NCI-H524 treated with DMSO at 0.1 percent for 48 hours (cell line): ENCODE data around the gene ATP10B.
"Not testable (repeated sequence)": the region's sequence is repeated elsewhere in the genome, so short reads cannot be mapped to it uniquely, and the experiment has no call there.

Experiments
- DNase-seq: peaks from one replicate; lab custom pipeline; 2025; lab: John Stamatoyannopoulos, UW

Gene ATP10B

GRCh38 chr5:160757194-160757593 lies 94.8 kb downstream of the ATP10B start:
- no peak for DNase-seq

DNA sequence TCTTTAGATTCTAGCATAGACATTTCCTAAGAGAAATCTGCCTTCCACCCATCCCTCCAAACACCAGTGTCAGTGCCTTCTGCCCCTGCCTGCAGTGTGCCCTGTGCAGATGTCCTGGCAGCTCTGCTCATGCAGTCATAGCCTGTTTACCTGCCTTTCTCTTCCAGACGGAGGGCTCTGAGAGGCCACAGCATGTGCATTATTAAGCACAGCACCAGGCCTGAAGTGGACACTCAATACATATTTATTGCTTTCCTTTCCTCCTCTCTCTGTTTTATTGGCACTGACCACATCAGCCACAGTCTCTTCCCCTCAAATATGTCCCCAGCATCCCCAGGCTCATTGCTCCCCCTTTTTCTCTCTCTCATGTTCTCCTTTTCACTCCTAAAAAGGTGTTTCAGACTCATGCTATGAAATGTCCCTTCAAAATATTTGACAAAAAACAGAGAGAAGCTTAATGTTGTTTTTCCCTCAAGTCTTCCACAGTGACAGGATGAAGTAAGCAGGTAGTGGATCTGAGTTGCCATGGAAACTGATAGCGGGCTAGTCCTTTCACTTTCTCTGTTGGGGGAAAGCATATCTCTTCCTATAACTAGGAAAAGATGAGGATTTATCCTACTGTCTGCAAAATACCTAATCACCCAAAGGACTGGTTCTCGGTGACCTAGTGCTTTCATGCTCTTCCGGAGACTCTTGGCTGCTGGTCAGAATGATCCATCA lies 100.9 kb downstream of the ATP10B start:
- DNase-seq: no peak

DNA sequence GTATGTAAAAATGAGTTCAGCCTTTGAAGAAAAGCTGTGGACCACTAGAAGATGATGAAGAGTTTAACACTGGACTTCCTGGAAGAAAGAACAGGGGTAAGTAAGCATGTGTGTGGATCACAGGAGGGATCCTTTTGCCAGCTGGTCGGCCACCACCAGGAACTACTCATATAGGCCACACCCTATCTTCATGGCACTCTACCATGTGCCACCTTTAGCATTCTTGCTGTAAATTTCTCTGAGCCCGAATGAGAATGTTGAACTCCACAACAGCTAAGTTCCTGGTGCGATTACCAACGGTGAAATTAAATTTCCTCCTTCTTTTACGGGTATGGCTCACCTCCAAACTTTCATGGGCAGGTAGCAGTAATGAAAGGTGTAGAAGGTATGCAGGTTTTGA lies 102.3 kb downstream of the ATP10B start:
- DNase-seq: no peak

DNA sequence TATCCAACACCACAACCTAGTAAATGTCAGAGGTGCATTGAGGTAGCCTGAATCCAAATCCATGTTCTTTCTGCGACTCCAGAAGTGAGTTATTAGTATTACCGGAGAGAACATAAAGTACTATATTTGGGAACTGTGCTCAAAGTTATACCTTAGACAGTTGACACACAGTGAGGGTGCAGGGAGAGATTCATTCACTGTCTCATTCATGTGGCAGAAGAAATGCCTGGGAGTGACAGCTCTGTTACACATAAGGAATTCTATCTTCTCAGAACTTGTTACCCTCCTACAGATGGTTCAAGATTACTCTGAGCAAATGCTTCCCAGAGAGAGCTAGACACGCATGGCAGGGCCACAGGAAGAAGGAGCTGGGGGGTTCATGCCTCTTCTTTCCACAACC lies 103.0 kb downstream of the ATP10B start:
- DNase-seq: no peak

- DNase-seq: no peak
These were observed 104.0 kb downstream of the ATP10B start for GRCh38 chr5:160747987-160748386.

- no peak for DNase-seq
These were observed 104.5 kb downstream of the ATP10B start for GRCh38 chr5:160747559-160747958.

DNA sequence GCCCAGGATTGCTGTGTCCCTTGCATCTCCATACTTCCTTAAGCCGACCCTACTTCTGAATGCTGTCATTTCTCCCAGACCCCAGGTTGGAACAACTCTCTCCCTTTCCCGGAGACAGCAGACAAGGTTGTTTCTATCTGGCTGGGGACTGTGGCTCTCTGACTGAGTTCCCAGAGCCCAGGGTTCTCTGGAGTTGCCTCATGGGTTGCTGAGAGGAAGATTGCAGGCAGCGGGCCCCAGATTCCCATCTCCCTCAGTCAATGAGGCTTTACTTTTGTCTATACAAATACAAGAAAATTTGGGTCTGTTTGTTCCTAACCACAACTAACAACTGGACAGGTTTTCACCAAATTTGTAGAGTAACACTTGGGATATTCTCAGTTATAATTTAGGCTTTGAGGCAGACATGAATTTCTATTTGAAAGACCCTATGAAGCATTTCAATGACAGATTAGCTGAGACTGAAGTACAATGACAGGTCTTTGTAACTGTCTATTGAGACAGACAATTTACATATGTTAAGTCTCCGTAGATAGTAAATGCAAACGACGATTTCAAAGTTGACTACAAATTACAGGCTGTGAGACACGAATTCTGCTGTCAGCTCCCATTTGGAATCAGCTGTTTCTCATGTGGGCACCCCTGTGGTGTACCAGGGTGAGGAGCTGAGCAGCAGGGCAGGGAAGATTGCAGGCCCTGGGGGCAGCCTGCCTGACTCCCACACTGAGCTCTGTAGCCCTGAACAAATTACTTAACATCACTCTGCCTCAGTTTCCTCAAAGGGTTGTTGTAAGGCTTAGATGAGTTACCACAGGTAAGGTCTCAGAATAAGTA lies 107.5 kb downstream of the ATP10B start:
- no peak for DNase-seq

DNA sequence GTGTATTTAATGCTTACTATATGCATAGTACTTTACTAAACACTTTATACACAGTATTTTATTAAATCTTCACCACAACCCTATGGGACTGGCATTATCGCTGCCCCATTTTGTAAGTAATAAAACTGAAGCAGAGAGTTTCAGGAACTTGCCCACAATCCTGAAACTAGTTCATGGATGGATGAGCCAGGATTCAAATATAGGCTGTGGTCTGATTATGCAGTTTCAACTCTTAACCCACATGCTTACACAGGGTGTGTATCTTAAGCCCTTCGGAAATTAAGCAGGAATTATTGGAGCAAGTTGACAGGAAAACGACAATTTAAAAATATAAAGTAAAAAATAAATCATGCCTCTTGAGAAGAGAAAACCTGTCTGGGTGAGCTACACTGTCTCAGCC lies 109.0 kb downstream of the ATP10B start:
- no peak for DNase-seq

- no peak for DNase-seq
These were observed 109.6 kb downstream of the ATP10B start for GRCh38 chr5:160742446-160742845.

- no peak for DNase-seq
These were observed 124.6 kb downstream of the ATP10B start for GRCh38 chr5:160727296-160727997.

GRCh38 chr5:160726721-160727120 lies 125.3 kb downstream of the ATP10B start:
- DNase-seq: no peak

DNA sequence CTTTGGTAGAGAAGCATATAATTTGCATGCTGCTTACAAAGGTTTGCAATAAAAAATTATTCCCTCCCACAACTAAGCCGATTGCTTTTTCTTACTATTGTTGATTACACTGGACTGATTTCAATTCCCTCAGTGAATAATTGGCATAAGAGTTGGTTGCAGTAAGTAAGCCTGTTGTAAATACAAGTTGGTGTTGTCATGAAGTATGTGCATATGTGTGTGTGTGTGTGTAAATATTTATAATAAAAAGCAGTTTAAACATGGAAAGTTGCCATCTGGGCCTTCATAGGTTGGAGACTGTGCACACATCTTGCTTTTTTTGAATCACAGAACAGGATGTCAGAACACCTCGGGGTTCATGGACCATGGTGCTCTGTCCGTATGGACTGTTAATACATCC lies 131.2 kb downstream of the ATP10B start:
- DNase-seq: no peak

DNA sequence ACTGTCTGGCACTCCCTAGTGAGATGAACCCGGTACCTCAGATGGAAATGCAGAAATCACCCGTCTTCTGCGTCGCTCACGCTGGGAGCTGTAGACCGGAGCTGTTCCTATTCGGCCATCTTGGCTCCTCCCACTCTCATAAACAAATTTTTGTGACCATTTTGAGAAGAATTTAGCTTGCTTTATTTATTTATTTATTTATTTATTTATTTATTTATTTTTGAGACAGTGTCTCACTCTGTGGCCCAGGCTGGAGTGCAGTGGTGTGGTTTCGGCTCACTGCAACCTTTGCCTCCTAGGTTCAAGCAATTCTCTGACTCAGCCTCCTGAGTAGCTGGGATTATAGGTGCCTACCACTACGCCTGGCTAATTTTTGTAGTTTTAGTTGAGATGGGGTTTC lies 136.5 kb downstream of the ATP10B start:
- not testable (repeated sequence) for DNase-seq

DNA sequence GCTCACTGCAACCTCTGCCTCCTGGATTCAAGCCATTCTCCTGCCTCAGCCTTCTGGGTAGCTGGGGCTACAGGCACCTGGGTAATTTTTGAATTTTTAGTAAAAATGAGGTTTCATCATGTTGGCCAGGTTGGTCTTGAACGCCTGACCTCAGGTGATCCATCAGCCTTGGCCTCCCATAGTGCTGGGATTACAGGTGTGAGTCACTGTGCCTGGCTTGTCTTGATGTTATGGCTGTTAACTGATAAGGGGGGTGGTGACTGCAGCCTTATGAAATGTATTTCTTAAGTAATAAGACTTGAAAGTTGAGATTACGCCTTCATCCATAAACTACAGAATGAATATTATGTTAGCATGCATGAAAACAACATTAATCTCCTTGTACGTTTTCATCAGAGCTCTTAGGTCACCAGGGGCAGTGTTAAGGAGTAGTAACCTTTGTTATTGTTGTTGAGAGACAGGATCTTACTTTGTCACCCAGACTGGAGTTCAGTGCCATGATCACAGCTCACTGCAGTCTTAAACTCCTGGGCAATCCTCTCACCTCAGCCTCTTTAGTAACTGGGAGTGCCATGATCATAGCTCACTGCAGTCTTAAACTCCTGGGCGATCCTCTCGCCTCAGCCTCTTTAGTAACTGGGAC lies 148.3 kb downstream of the ATP10B start:
- no peak for DNase-seq

- DNase-seq: no peak
These were observed 149.1 kb downstream of the ATP10B start for GRCh38 chr5:160702934-160703333.

- no peak for DNase-seq
These were observed 149.7 kb downstream of the ATP10B start for GRCh38 chr5:160702311-160702803.

DNA sequence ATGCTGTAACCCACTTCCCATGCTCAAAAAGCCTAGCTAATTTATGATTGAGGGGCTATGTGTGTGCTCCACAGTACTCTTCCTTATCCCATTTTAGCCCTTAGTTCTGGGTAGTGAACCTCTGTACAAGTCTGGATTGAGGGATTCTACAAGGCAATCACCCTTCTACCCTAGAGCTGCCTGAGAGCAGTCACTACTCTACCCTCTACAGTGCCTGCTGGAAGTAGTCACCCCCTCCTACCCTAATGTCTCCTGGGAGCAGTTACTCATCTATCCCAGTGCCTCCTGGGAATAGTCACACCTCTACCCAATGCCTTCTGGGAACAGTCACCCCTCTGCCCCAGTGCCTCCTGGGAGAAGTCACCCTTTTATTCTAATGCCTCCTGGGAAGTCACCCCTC lies 150.6 kb downstream of the ATP10B start:
- no peak for DNase-seq

DNA sequence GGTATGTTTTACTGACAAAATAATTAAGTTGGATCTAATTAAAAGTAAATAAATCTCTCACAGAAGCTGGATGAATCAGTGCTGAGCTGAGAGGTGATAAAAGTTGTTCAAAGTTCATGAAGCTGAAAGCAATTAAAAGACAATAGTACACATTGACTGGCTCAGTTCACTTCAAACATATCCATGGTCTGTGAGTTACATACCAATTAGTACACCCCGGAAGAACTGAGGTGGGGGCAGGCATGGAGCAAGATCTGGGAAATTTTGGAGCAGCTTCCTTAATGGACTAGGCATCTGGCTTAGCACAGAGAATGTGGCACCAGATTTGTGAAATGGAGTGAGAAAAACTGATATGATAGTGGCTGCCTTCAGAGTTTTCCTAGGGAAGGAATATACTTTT lies 152.7 kb downstream of the ATP10B start:
- no peak for DNase-seq

DNA sequence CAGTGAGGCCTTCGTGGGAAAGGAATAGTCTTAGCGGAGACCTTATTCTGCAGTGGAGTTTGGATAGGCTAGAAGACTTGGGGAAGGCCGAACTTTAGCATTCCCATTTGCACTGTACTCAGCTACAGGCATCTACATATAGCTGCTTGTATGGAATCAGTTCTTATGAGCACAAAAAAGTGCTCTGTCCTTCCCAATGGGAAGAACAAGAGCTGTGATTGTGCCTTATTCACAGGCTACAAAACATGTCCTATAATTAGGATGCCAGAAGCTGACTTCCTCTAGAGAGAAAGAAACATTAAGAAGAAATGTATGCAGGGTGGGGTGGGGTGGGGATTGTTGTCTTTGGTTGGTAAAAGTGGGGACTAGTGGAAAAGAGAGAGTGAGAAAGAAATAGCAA lies 154.7 kb downstream of the ATP10B start:
- no peak for DNase-seq

DNA sequence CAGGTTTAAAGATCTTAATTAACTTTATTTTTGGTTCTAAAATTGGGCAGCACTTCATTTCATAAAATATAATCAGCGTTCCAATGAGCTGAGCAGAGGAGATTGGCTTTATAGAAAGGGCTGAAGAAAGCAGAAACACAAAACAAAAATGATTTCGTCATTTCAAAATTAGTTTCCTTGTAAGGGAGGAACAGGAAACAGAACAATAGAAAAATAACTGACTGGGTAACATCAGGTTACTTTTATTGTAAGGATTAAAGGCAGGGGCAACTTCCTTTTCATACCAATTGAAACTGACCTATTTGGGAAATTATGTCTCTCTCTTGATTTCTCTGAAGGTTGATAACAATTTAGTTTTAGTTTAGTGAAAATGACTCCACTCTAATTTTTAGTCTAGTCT lies 157.1 kb downstream of the ATP10B start:
- no peak for DNase-seq

DNA sequence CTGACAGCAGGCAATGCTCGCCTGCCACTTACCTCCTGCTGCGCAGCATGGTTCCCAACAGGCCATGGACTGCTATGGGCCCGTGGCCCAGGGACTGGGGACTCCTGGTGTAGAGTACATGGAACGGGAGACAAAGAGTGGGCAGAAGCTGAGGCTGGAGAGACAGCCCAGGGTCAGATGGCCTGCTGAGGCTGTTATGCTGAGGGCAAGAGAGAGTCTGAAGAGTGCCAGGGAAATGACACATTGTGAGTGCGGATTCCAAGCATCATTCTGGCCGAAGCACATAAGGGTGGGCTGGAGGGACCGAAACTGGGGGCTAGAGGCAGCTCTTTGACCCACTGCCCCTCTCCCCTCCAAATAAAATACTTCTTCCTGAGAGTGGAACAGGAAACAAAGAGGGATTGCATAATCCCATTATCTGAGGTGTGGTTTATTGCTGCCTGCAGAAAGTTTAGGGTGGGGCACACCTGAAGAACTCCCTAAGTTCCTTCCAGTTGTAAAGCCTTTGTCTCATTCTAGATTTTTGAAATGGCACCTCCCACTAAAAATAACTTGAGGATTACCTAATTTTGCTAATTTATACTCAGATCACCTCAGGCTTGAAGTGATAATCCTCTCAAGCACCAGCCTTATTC lies 158.1 kb downstream of the ATP10B start:
- no peak for DNase-seq

GRCh38 chr5:160692271-160692670 lies 159.7 kb downstream of the ATP10B start:
- DNase-seq: no peak
